Subcutaneous abdominal adipose tissue (tissue), 5 donors: Measurements from ENCODE around the gene BPIFB1.

Source experiments
- H3K27ac ChIP-seq: one replicate; pipeline ENCODE4 v1.7.0; 2013; ENCODE audit warnings: low read depth, mild to moderate bottlenecking, inconsistent platforms, low read length, moderate library complexity
- H3K27me3 ChIP-seq, 5 donors: one replicate each; pipeline ENCODE4 v1.7.0; 2013; ENCODE audit warnings: low read length in 5 of 5, inconsistent platforms in 1 of 5; ENCODE audit not compliant: control insufficient read depth in 5 of 5, insufficient read depth in 4 of 5
- H3K36me3 ChIP-seq, 5 donors: one replicate each; pipeline ENCODE4 v1.7.0; 2013; ENCODE audit warnings: low read length in 5 of 5; ENCODE audit not compliant: control insufficient read depth in 5 of 5, insufficient read depth in 5 of 5
- H3K4me1 ChIP-seq, 5 donors: one replicate each; pipeline ENCODE4 v1.7.0; 2013; ENCODE audit warnings: low read length in 5 of 5, mild to moderate bottlenecking in 3 of 5, moderate library complexity in 1 of 5; ENCODE audit not compliant: control insufficient read depth in 5 of 5, insufficient read depth in 5 of 5
- H3K4me3 ChIP-seq, 5 donors: one replicate each; pipeline ENCODE4 v1.7.0; 2013; ENCODE audit warnings: low read length in 5 of 5, low read depth in 1 of 5
- H3K9ac ChIP-seq, 5 donors: one replicate each; pipeline ENCODE4 v1.7.0; 2013; ENCODE audit warnings: low read length in 5 of 5, mild to moderate bottlenecking in 4 of 5, moderate library complexity in 3 of 5
- H3K9me3 ChIP-seq, 5 donors: one replicate each; pipeline ENCODE4 v1.7.0; 2013; ENCODE audit warnings: low read length in 5 of 5; ENCODE audit not compliant: control insufficient read depth in 5 of 5
- donor health status: healthy.
- donor health status: healthy.
- donor health status: healthy.
- donor health status: healthy.
- donor health status: healthy.

BPIFB1 gene

DNA sequence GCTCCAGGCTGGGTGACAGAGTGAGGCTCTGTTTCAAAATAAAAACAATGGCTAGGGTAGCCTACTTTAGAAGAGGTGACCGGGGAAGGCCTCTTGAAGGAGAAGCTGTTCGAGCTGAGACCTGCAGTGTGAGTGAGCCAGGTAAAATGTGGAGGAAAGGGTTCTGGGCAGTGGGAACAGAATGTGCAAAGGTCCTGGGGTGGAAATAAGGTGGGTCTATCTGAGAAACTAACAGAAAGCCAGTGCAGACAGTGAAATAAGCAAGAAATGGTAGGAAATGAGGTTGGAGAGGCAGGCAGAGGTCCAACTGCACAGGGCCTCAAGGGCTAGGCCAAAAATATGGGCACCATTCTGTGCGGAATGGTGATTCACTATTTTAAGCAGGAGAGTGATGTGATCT, 53.4 kb downstream of the BPIFB1 start:
- Histone ChIP-seq H3K4me1 (no peaks in the 10 kb centered on the region), H3K36me3 (no peaks in the 10 kb centered on the region), H3K27ac (no peak overlapping the region), H3K9me3 (no peaks in the 10 kb centered on the region), H3K27me3 (peaks cover 0 to 15% (median 7%) of the 10 kb centered on the region in 5 donors), H3K9ac (no peak overlapping the region), H3K4me3 (no peak overlapping the region)

DNA sequence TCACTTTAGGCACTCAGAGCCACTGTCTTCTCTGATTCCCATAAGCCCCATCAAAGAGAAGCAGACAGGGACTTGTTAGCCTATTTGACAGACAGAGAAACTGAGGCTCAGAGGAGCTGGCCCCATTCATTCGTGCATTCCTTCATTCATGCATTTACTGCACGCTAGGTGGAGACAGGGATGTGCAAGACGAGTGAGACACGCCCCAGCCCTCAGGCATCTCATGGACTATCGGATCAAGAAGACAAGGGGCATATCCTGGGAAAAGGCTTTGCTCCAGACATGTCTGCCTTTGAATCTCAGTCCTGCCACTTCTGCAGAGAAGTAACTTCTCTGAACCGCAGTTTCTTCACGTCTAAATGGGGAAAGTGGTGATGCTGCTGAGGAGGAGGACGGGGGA, 54.1 kb downstream of the BPIFB1 start:
- Histone ChIP-seq H3K36me3 (no peaks in the 10 kb centered on the region), H3K27me3 (peaks cover 3 to 17% (median 7%) of the 10 kb centered on the region in 5 donors), H3K9ac (no peak overlapping the region), H3K9me3 (no peaks in the 10 kb centered on the region), H3K4me3 (no peak overlapping the region), H3K27ac (no peak overlapping the region), H3K4me1 (no peaks in the 10 kb centered on the region)

DNA sequence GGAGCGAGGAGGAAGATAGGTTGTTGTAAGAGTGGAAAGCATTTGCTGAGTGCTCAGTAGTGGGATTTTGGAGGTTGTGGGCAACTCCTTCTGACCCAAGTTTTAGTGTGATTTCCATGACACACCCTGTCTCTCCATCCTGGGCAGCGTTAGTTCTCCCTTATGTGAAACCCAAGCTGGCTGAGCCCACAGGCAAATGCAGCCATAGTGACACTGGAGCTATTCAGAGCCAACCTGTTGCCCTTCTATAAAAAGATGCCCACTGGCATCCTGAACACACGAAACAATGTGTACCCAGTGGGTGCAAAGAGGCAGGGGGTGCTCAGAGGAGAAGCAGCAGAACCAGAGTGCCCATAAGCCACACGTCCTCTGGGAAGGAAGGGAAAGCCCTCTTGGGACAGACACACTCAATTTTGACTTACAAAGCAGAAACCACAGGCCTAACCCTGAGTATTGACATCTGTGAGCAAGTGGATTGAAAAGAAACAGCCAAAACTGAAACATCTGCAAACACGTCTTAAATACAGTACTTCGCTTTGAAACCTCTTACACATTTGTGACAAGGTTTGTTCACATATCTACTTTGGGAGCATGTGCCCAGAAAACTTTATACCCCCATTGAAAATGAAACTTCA, 54.6 kb downstream of the BPIFB1 start:
- no peaks in the 10 kb centered on the region for H3K4me1 ChIP-seq
- H3K36me3 ChIP-seq: no peaks in the 10 kb centered on the region

DNA sequence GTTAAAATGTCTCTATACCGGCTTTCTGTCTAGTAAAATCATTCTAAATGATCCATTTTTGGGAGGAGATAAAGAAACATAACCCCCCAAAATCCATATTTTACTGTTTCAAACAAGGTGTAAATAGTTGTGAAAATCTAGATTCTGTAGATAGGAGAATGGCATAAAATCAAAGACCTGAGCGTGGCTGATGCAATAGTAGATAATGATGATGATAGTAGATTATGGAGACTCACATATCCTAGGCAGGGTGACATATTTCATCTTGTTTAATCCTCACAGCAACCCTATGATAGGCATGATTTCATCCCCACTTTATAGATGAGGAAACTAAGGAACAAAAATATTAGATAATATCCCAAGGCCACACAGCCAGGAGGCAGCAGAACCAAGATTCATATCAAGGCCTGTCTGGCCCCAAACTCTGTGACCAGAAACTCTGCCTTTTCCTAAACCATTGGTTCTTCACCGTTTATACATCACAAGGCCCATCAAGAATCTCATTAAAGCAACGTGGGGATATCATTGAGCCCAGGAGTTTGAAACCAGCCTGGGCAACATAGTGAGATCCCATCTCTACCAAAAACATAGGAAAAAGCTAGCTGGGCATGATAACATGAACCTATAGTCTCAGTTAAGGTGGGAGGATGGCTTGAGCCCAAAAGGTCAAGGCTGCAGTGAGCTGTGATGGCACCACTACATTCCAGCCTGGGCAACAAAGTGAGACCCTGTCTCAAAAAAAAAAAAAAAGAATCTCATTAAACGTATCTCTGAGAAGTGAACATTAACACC, 55.6 kb downstream of the BPIFB1 start:
- Histone ChIP-seq H3K36me3 (no peaks in the 10 kb centered on the region), H3K4me1 (no peaks in the 10 kb centered on the region), H3K27me3 (peaks cover 3 to 17% (median 7%) of the 10 kb centered on the region in 5 donors), H3K27ac (no peak overlapping the region), H3K4me3 (no peak overlapping the region), H3K9me3 (no peaks in the 10 kb centered on the region), H3K9ac (no peak overlapping the region)

More for the DNA sequence above, 54.6 kb downstream of the BPIFB1 start:
- Histone ChIP-seq H3K27ac (no peak overlapping the region), H3K27me3 (peaks cover 3 to 17% (median 7%) of the 10 kb centered on the region in 5 donors), H3K9ac (no peak overlapping the region), H3K9me3 (no peaks in the 10 kb centered on the region), H3K4me3 (no peak overlapping the region)

DNA sequence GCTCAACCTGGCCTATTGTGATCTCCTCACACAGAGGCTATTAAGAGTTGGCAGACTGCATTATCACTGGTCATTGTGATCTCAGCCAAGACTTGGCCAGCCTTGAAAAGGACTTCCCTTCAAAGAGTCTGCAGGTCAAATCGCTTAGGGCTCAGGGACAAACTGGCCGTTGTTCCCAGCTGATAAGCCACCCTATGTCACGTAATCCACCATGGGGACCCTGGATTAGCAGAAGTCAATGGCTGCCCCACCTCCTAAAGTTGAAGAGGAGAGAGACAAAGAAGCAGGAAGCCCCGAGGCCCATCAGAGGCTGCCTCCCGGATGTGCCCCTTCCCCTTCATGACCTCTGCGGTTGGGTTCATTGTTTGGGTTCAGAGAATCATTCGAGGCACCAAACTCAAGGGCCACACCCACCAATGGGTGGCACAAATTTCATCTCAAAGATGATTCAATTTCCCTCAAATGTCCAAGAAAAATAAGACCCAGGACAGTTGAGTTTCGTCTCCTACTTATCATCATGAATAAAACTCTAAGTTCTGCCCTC, 56.6 kb downstream of the BPIFB1 start:
- H3K27me3 ChIP-seq: peaks cover 3 to 17% (median 7%) of the 10 kb centered on the region in 5 donors
- no peak overlapping the region for H3K27ac ChIP-seq
- H3K4me3 ChIP-seq: no peak overlapping the region
- H3K9me3 ChIP-seq: no peaks in the 10 kb centered on the region
- no peaks in the 10 kb centered on the region for H3K4me1 ChIP-seq
- no peaks in the 10 kb centered on the region for H3K36me3 ChIP-seq
- H3K9ac ChIP-seq: no peak overlapping the region

DNA sequence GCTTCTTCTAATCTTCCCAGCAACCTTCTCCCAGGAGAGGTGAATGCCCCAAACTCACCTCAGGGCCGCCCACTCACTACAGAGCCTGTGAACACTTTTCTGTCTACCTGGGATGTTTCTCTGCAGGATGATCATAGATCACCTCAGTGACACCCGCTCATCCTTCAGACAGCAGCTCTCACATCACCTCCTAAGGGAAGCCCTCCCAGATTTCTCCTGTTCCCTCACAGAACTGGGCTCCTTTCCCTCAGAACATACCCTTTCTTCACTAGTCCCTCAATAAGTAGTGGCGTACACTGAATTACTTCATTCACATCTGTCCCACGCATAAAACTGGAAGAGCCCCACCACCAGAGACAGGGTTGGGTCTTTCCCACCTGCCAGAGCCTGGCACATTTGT, 60.5 kb downstream of the BPIFB1 start:
- no peaks in the 10 kb centered on the region for H3K9me3 ChIP-seq
- H3K4me3 ChIP-seq: no peak overlapping the region
- H3K27ac ChIP-seq: no peak overlapping the region
- H3K4me1 ChIP-seq: no peaks in the 10 kb centered on the region
- H3K27me3 ChIP-seq: peaks cover 3 to 17% (median 7%) of the 10 kb centered on the region in 5 donors
- H3K36me3 ChIP-seq: peaks cover 0 to 2% (median 0%) of the 10 kb centered on the region in 5 donors
- no peak overlapping the region for H3K9ac ChIP-seq

DNA sequence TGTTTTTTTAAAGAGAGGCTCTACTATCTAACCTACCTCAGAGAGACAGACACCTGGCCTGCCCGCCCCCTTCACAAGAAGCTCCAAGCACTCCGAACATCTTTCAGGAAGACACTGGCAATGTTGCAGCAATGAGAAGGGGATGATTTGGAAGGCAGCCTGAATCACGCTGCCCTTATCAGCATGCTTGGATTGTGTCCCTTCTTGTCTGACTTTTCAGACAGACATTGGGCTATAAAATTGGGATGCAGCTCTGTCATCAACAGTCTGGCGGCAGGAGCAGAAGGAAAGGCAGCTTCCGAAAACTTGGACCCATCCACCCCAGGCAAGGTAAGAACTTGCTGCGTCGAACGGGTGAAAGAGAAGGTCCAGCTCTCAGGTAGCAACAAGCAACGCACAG, 62.3 kb downstream of the BPIFB1 start:
- peaks cover 3 to 8% (median 4%) of the 10 kb centered on the region in 5 donors for H3K27me3 ChIP-seq
- no peak overlapping the region for H3K27ac ChIP-seq
- no peaks in the 10 kb centered on the region for H3K9me3 ChIP-seq
- no peaks in the 10 kb centered on the region for H3K4me1 ChIP-seq
- H3K36me3 ChIP-seq: peaks cover 0 to 18% (median 11%) of the 10 kb centered on the region in 5 donors
- H3K4me3 ChIP-seq: no peak overlapping the region
- no peak overlapping the region for H3K9ac ChIP-seq

DNA sequence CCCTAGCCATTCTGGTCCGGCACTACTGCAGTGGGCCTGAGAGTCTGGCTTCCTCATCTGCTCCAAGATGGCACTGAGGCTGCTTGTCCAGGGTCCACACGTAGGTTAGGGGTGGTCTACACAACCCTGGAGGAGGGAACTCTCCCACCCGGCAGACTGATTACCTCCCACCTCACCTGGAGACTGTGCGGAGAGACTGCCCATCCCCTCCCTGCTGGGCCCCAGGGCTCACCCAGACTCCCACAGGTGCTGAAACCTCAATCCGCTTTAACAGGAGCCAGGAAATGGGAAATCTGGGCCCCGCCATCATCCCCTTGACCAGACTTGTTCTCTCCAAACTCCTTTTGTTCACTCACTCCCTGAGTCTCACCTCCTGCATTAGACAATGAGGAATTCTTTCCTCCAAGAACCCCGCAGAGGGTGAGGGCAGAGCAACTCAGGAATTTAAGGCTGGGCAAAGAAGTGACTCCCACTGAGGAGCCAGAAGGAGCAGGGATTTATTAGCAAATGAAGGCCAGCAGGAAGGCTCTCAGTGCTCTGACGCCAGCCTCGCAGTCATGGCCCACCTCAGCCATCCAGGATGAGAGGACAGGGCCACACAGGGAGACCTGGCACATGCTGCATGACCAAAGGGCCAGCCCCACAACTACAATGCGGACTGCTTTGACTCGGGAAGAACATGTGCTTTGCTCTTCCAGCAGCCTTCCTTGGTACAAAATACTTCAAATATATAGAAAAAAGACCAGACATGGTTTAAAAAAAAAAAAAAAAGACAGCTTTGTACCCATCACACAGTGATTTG, 65.3 kb downstream of the BPIFB1 start:
- no peak overlapping the region for H3K27ac ChIP-seq
- H3K4me1 ChIP-seq: no peaks in the 10 kb centered on the region
- H3K4me3 ChIP-seq: no peak overlapping the region
- H3K27me3 ChIP-seq: no peaks in the 10 kb centered on the region
- no peaks in the 10 kb centered on the region for H3K9me3 ChIP-seq
- H3K9ac ChIP-seq: no peak overlapping the region
- H3K36me3 ChIP-seq: peaks cover 2 to 31% (median 24%) of the 10 kb centered on the region in 5 donors

DNA sequence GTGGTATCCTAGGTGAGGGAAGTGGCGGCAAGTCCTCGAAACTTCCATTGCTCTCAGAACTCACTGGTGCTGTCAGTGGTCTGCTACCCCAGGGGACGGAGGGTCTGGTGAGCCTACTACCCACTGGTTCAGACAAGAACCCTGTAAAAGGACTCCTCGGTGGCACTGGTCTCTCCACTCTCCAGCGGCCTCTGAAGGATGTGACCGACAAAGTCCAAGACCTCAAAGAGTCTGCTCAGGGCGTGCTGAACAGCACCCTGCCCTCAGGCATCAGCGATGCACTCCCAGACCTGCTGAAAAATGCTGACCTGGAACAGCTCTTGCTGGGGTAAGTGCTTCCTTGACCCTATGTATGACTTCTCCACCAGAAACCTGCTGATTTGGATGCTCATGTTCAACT, 66.5 kb downstream of the BPIFB1 start:
- Histone ChIP-seq H3K36me3 (peaks cover 4 to 40% (median 32%) of the 10 kb centered on the region in 5 donors), H3K4me3 (no peak overlapping the region), H3K27ac (no peak overlapping the region), H3K4me1 (no peaks in the 10 kb centered on the region), H3K9ac (no peak overlapping the region), H3K27me3 (no peaks in the 10 kb centered on the region), H3K9me3 (no peaks in the 10 kb centered on the region)
